DOHH2 (cell line): ENCODE measurements around the gene ETFRF1.

Experiments used
- CTCF ChIP-seq: fragments of 200-600 bp; sonication (generic); IDR thresholded peaks from one replicate; pipeline ENCODE4 v1.5.1; 2014; ENCODE audit warnings: antibody characterized with exemption, mild to moderate bottlenecking, low read depth, low read length; ENCODE audit not compliant: poor library complexity, severe bottlenecking
- EZH2phosphoT487 ChIP-seq: fragments of 200-600 bp; sonication (generic); IDR thresholded peaks from 2 replicates; pipeline ENCODE4 v1.6.1; 2017; ENCODE audit warnings: borderline replicate concordance, mild to moderate bottlenecking, antibody characterized with exemption, low read length, moderate library complexity, mixed read lengths

- TF ChIP-seq CTCF (no peak), EZH2phosphoT487 (no peak)
These were observed 56.0 kb downstream of the ETFRF1 start, which contains the start of gene KRAS for GRCh38 chr12:25250744-25251730.
